GM10248 (cell line): ENCODE results near the gene MMP7.
A peak's percentile ranks its signal among the peaks of the same experiment; 100 is the strongest.

ENCODE experiments used
- CTCF ChIA-PET: fragments of 300-600 bp; sonication (Branson Sonifier 250); formaldehyde crosslinking; extraction: SDS; loops from one replicate; lab custom pipeline; 2021; ENCODE audit warnings: antibody characterized with exemption; lab: Yijun Ruan, JAX
- POLR2A ChIA-PET: fragments of 350-650 bp; sonication (Branson Sonifier 250); formaldehyde crosslinking; extraction: SDS; loops from one replicate; lab custom pipeline; 2020; ENCODE audit warnings: antibody characterized with exemption; lab: Yijun Ruan, JAX
- DNase-seq: peaks from one replicate; pipeline ENCODE4 v3.0.0; 2012; ENCODE audit errors: extremely low spot score
- TF ChIP-seq, protein P1 (sequence below): IDR thresholded peaks from 2 replicates; pipeline ENCODE4 v1.5.1; 2012; ENCODE audit warnings: mild to moderate bottlenecking, low read depth; ENCODE audit errors: extremely low read depth, missing control alignments, control extremely low read depth

MMP7 gene

DNA sequence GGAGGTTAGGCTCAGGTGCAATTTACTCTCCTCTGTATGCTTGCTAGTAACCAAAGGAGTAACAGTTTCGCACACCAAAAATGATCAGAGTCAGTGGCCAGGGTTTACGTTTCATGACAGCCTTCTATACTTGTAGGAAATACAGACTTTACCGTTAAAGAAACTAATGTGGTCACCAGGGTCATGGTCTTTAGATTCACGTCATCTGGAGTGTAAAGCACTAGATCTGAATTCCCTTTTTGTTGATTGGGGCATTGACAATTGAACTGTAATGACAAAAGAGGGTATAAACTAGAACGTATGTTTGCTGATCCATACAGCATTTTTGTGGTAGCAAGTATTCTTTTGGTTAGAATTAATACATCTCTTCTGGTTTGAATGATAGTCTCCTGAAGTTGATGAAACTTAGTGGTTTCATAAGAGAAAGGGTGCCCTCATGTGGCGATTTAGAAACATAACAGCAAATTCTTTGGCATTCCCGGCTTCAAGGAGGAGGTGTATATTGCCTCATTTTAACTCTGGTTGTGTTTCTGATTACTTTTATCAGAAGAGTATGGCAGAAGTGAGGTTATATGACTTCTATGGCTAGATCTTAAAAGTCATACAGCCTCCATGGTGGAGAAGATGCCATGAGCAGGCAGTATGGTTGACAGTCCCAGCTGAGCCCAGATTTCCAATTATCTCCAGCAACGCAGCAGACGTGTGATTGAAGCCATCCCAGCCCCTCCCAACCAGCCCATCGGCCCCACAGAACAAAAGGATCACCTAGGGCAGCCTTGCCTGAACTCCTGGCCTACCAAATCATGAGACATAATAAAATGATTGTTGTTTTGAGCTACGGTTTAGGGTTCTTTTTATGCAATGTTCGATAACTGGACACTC is 35.1 kb downstream of the MMP7 start:
- DNase-seq: peak; percentile 58
- ChIA-PET CTCF (interaction anchor here (0.6 to 1.8 kb wide), 55 partner anchors 8 to 227 kb away, joined by 3 to 50 read pairs (median 5); partner anchors contain the start of gene BIRC2), POLR2A (no interaction called here)

DNA sequence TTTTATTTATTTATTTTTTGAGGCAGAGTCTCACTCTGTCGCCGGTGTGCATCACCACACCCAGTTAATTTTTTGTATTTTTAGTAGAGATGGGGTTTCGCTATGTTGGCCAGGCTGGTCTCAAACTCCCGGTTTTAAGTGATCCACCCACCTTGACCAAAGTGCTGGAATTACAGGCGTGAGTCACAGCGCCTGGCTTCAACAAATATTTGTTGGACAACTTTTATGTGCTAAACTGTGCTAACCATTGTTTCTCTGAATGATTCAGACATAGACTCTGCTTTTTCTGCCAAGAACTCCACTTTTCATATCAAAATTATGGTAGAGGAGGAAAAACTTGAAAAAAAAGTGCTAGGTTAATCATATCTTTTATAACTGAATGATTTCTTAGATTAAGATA is 36.3 kb downstream of the MMP7 start:
- CTCF ChIA-PET: interaction anchor here (0.7 to 3.6 kb wide), 8 partner anchors 14 to 152 kb away, joined by 3 to 11 read pairs (median 4); no protein-coding TSS in a partner anchor
- DNase-seq: no peak

More for the DNA sequence above, 35.1 kb downstream of the MMP7 start:
- TF ChIP-seq, protein P1, sequence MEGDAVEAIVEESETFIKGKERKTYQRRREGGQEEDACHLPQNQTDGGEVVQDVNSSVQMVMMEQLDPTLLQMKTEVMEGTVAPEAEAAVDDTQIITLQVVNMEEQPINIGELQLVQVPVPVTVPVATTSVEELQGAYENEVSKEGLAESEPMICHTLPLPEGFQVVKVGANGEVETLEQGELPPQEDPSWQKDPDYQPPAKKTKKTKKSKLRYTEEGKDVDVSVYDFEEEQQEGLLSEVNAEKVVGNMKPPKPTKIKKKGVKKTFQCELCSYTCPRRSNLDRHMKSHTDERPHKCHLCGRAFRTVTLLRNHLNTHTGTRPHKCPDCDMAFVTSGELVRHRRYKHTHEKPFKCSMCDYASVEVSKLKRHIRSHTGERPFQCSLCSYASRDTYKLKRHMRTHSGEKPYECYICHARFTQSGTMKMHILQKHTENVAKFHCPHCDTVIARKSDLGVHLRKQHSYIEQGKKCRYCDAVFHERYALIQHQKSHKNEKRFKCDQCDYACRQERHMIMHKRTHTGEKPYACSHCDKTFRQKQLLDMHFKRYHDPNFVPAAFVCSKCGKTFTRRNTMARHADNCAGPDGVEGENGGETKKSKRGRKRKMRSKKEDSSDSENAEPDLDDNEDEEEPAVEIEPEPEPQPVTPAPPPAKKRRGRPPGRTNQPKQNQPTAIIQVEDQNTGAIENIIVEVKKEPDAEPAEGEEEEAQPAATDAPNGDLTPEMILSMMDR: peak; percentile 68

DNA sequence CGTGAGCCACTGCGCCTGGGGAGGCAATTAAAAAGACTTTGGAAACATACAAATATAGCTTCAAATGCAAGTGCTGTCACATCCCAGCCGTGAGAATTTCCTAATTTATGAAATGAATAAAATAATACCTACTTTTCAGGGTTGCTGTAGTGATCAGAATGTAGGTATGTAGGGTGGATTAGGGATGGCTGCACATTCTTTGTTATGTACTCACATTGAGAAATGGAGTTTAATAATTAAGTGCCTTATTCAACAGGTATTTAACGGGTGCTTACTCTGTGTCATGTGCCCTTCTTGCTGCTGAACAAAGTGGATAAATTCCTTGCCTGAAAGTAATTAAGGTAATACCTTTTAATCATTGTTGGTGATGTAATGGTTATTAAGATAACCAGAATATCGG is 37.0 kb downstream of the MMP7 start:
- DNase-seq: no peak
- ChIA-PET POLR2A (no interaction called here), CTCF (interaction anchor here (0.7 to 3.6 kb wide), 9 partner anchors 14 to 151 kb away, joined by 3 to 11 read pairs (median 4); no protein-coding TSS in a partner anchor)
- TF ChIP-seq, protein P1: no peak

More for the DNA sequence above, 36.3 kb downstream of the MMP7 start:
- TF ChIP-seq, protein P1: no peak
- POLR2A ChIA-PET: no interaction called here

DNA sequence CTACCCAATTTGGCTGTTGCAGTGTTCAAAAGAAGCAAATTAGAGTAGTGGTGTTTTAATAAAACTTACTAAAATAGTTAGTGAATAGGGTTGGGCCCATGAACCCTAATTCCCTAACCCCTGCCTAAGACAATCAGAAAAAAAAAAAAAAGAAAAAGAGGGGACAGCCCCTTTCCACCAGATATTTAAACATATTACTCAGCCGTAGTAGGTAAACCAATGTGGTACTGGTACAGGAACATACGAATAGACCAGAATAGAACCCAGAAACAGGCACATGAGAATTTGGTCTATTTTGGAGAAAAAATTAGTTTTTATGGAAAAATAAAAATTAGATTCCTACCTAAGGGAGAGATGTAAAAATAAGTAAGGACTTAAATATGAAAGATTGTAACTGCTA is 38.6 kb downstream of the MMP7 start:
- no peak for DNase-seq
- CTCF ChIA-PET: interaction anchor here (0.8 to 3.6 kb wide), 6 partner anchors 12 to 197 kb away, joined by 3 to 9 read pairs (median 5); no protein-coding TSS in a partner anchor
- POLR2A ChIA-PET: no interaction called here
- TF ChIP-seq, protein P1: no peak

DNA sequence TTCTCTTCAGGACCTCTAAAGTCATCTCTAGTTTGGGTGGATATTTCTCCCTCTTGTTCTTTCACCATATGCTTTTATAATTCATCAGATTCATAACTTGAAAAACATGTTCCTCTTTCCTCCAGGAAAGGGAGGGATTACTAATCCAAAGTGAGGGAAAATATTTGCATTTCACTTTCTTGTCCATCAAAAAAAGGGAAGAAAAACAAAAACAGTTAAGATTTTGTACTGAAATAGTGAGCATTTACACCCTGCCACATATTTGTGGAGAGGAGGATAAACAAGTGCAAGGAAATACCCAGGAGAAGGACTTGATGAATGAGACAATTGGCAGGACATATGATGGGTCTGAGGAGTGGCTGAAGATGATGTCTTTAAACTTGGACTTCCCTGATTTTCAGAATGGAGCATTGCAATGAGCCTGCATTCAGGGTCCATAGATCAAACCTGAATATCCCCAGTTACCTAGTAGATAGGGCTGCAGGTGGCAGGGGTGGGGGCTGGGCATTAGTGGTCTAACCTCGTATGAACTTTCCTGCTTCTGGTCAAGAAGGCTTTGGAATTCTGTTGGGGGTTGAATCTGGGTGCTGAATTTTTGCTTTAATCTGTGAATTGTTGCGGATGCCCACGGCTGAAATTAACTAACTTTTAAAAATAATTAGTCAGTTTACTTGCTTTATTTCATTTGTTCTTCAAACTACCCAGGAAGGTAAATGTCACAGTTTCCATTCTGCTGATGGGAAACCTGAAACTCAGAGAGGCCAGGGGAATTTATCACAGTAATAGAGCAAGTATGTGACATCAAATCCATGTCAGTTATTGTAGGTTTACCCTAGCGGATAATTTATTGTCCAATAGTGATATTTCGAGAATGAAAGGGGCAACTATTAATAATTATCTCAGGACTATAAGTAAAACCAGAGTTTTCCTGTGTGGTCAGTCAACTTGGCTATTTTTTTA is 41.1 kb downstream of the MMP7 start:
- ChIA-PET POLR2A (no interaction called here), CTCF (interaction anchor here (2.9 kb wide), 1 partner anchor 98 kb away, joined by 12 read pairs; no protein-coding TSS in a partner anchor)
- DNase-seq: no peak
- TF ChIP-seq, protein P1: no peak

DNA sequence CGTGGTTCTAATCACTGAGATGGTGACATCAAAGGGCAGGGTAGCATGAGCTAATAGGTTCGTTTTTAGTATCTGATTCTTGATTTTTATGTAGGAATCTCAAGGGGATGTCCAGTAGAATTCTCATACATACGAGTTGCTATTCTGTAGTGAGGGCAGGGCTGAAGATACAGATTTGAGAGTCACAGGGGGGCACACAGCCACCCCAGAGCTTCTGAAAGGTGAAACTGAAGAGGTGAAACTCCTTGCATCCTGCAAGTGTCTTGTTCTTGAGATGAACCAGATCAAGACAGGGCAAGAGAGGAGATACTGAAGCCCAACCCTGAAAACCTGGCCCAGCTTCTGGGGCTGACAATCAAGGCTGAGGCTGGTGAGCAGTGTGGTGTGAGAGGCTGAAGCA is 42.3 kb downstream of the MMP7 start:
- TF ChIP-seq, protein P1: no peak
- DNase-seq: peak; percentile 20
- POLR2A ChIA-PET: no interaction called here
- CTCF ChIA-PET: interaction anchor here (1.2 to 2.9 kb wide), 6 partner anchors 8 to 144 kb away, joined by 3 to 12 read pairs (median 6); no protein-coding TSS in a partner anchor
